ENCODE measurements around the gene HOXC9.

HOXC9 gene

DNA sequence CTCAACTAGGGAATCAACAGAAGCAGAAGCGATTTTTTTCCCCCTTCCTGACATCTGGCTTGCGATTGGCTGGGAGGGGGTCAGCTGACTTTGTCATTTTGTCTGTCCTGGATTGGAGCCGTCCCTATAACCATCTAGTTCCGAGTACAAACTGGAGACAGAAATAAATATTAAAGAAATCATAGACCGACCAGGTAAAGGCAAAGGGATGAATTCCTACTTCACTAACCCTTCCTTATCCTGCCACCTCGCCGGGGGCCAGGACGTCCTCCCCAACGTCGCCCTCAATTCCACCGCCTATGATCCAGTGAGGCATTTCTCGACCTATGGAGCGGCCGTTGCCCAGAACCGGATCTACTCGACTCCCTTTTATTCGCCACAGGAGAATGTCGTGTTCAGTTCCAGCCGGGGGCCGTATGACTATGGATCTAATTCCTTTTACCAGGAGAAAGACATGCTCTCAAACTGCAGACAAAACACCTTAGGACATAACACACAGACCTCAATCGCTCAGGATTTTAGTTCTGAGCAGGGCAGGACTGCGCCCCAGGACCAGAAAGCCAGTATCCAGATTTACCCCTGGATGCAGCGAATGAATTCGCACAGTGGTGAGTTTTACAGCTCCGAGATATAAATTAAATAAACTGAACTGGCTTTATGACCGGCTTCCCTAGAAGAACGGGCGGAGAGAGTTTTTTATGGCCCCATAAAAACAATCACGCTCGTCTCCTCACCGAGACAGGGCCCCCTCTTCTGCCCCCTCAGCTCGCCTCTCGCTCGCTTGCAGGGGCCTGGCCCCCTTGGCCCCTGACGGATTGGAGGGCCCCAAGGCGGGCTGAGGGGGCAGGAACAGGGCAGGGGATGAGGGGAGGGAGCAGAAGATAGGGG lies 28.6 kb downstream of the HOXC9 start, which contains the start of gene HOXC6:
TSS of gene HOXC6 (plus strand) at position 127 of the 888 bp plus-strand sequence. CDS start at position 209, 82 bp downstream.
- peak; percentile 69 for DNase-seq

DNA sequence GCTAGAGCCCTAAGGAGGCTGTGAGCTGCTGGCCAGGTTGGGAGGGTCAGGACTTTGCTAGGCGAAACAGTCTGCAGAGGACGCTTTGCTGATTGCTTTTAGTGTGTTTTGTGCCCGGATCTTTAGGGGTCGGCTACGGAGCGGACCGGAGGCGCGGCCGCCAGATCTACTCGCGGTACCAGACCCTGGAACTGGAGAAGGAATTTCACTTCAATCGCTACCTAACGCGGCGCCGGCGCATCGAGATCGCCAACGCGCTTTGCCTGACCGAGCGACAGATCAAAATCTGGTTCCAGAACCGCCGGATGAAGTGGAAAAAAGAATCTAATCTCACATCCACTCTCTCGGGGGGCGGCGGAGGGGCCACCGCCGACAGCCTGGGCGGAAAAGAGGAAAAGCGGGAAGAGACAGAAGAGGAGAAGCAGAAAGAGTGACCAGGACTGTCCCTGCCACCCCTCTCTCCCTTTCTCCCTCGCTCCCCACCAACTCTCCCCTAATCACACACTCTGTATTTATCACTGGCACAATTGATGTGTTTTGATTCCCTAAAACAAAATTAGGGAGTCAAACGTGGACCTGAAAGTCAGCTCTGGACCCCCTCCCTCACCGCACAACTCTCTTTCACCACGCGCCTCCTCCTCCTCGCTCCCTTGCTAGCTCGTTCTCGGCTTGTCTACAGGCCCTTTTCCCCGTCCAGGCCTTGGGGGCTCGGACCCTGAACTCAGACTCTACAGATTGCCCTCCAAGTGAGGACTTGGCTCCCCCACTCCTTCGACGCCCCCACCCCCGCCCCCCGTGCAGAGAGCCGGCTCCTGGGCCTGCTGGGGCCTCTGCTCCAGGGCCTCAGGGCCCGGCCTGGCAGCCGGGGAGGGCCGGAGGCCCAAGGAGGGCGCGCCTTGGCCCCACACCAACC lies 29.8 kb downstream of the HOXC9 start:
- no peak for DNase-seq

DNA sequence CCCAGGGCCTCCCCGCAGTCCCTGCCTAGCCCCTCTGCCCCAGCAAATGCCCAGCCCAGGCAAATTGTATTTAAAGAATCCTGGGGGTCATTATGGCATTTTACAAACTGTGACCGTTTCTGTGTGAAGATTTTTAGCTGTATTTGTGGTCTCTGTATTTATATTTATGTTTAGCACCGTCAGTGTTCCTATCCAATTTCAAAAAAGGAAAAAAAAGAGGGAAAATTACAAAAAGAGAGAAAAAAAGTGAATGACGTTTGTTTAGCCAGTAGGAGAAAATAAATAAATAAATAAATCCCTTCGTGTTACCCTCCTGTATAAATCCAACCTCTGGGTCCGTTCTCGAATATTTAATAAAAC lies 30.5 kb downstream of the HOXC9 start:
- DNase-seq: no peak

DNA sequence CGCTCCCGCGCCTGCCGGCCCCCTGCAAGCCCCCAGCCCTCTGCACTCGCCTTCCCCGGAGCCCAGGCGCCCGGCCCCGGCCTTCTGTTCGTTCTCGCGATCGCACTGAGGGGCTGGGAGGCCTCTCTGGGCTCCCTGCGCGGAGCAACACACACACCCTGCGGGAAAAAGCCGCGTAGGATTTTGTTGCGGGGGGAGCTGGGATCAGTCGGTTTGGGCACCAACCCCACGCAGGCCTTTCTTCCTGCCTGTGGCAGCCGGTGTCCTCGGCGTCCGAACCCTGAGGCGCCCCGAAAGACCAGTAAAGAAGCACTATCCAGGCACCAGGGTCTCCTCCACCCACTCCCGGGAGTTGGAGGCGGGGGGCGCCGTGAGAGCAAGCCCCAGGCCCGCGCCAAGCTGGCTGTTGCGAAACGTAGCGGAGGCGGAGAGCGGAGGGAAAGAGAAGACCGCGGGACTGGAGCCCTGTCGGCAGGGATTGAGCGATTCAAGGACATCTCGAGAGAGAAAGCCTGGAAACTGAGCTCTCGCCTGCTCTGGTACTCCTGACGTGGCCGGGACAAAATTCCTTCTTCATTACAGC lies 31.0 kb downstream of the HOXC9 start:
- no peak for DNase-seq

DNA sequence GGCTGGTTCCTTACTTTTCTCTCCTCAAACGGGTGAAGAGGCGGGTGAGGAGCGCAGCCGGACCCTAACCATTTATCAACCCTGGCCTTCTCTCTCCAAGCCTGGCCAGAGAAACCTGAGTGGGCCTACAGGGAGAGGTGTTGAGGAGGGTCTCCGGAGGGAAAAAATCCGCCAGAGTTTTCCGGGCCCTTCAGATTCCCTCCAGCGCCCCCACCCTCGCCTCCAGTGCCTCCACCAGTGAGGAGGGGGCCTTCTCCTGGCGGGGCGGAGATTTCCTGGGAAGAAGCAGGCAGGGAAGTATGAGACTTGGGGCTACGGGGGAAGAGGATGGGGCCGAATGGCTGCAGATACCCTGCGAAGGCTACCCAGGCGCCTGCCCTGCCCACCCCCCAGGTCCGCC lies 31.5 kb downstream of the HOXC9 start:
- no peak for DNase-seq

GRCh38 chr12:54032086-54032619 lies 32.2 kb downstream of the HOXC9 start:
- no peak for DNase-seq

GRCh38 chr12:54032627-54033100 lies 32.7 kb downstream of the HOXC9 start, which contains the start of gene HOXC5:
HOXC5 (plus strand) TSS chr12:54033050; CDS start chr12:54033123, 73 bp downstream.
- DNase-seq: peak; percentile 92

- DNase-seq: peak; percentile 64
Measured at GRCh38 chr12:54033106-54033979, 33.4 kb downstream of the HOXC9 start.

DNA sequence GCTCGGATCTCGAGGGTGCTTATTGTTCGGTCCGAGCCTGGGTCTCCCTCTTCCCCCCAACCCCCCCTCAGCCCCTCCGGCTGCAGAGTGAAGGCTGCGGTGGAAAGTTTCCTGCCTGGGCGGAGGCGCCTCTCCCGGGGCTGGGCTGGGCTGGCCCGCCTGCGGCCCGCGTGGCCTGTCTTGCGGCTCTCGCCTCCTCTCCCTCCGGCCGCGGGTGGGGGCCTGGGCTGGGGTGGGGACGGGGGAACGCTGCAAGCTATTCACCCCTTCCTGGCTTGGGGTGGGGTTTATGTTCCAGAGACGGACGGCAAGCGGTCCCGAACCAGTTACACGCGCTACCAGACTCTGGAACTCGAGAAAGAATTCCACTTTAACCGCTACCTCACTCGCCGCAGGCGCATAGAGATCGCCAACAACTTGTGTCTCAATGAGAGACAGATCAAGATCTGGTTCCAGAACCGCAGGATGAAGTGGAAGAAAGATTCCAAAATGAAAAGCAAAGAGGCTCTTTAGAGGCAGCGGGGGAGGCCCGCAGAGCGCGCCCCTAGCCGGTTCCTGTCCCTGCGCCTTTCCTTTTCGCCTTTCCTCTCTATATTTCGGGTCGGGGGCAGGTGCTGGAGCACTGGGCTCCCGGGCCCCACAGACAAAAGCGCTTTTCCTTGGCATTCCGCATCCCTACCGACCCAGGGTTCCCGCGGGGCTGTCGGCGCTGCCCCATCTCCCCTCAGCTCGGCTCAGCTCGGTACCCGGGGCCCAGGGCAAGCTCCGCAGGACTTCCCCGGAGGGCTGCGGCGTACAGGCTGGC lies 34.2 kb downstream of the HOXC9 start:
- no peak for DNase-seq

DNA sequence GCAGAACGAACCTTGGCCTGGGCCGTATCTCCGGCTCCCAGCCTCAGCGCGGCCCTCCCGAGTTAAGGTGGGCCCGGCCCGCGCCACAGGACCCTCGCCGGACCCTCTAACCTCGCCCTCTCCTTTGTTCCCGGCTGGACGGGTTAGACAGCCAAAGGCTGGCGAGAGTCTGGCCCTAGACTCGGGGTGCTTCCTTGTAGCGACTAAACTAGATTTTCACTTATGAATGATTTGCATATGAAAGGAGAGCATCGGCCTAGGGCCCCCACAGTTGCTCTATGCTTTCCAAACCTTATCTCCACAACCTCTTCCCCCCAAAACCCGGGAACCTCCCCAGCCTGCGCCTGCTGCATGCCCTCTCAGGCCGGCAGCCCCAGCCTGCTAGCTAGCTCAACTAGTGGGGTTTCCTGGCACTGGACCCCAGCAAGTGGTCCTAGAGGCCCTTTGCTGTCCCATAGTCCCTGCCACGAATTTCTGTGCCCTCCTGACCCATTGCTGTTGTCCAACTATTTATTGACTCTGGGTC lies 34.9 kb downstream of the HOXC9 start:
- DNase-seq: no peak

GRCh38 chr12:54035568-54036264 lies 35.8 kb downstream of the HOXC9 start:
- DNase-seq: peak; percentile 26

- peak; percentile 86 for DNase-seq
Measured at GRCh38 chr12:54036620-54037359, 36.8 kb downstream of the HOXC9 start.

DNA sequence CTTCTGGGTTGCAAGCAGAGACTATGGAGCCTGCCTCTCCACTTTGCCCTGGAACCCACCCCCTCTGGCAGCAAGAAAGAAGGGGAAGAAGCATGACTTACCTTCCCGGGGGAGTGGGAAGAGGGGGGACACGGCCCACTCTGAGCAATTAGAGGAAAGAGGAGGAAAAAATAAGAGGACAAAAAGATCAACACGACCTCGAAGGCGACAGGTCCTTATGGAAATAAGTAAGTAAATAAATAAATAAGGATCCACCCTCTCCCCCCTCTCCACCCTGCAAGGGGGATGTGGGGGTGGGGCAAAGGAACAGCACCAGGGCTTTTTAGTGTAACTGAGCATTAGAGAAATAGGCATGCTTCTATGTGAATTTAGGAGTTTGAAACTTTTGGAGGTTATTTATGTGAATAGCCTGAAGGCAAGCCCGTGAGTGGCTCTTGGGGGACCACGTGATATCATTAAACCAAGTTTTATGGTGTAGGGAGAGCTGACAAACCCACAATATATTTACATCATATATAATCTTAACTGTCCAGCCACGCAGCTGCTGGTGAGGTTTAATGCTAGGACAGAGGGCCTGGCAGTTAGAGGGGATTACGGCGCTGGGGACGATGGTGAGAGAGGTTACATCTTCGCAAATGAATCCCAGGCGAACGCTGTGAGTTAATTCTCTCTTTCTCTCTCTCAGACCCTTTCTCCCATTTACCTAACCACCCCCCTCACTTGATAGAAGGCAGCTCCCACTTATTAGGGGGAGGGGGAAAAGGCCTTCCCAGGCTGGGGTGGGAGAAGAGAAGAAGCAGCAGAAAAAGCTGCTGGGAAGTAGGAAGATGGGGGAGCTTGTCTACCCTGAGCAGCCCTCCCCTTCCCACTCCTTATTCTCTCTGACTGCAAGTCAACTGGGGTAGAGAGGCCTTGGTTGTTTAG lies 37.7 kb downstream of the HOXC9 start:
- no peak for DNase-seq

DNA sequence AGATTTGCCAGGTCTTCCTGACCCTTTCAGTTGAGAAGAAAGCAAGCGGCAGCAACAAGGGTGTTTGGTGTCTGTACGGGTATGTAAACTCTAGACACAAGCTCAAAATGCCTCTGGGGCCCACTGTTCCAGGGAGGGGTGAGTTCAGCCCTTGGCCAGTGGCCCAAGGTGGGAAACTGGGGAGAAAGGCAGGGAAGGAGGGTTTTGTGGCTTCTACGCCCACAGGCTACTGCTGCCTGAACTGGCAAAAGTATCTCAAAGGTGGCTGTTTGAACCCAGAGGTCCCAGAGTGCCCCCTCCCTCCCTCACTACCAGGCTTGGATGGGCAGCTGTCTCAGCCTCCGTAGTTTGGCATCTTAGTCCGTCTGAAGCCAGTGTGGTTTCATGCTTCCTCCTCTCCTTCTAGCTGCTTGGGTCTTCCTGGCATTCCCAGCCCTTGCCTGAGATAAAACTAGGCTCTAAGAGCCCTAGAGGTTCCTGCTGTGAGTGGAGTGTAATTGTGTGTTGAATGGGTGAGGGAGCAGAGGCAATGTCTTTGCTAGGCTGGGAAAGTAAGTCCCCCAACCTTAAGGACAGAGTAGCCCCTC lies 38.4 kb downstream of the HOXC9 start:
- peak; percentile 87 for DNase-seq

DNA sequence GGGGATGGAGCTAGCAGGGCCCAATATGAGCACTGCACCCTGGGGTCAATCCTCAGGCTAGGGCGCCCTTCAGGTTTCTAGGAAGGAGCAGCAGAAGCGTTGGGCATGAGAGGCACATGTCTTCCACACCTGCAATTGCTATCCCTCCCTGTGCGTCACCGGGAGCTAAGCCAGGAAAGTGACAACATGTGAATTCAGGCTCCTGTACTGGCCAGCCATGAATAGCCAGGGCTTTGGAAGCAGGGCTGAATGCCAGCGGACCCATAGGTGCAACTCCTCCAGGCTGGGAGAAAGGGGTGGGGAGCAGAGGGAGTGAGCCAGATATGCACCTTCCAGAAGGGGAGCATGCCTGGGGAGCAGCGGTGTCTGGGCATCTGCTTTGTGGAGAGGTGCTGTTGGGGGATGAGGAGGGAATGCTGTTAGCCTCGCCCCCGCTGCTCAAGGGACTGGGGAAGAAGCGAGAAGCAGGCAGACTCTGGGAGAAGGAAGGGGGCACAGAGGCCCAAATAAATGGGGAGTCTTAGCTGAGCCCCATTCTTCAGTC lies 39.0 kb downstream of the HOXC9 start:
- peak; percentile 90 for DNase-seq

- DNase-seq: no peak
Measured at GRCh38 chr12:54039417-54040147, 39.6 kb downstream of the HOXC9 start.

DNA sequence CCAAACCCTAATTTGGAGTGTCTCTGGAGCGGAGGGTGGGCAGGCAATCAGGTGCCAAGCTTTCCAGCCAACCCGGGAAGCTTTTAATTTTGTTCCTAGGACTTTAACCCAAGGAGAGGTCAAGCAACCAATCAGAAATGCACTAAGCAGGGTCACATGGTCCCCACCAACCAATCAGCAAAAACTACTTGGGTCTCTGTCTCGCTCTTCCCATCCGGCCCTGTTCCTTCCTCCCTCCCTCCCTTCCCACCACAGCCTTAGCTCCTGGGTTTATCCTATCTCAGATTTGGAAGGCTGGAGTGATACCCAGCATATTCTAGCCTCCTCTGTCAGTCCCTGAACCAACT lies 40.2 kb downstream of the HOXC9 start:
- no peak for DNase-seq

Measured in NCI-H1092 treated with DMSO at 0.1 percent for 48 hours (cell line).